Fibroblast of skin of scalp (primary cell): ENCODE measurements around the gene TANGO2.

Source experiments
- DNase-seq: peaks from one replicate; pipeline ENCODE4 v3.0.0-alpha.2; 2013

TANGO2 gene

GRCh38 chr22:19983741-19984140 is 37.2 kb upstream of the TANGO2 start:
- DNase-seq = no peak

DNA sequence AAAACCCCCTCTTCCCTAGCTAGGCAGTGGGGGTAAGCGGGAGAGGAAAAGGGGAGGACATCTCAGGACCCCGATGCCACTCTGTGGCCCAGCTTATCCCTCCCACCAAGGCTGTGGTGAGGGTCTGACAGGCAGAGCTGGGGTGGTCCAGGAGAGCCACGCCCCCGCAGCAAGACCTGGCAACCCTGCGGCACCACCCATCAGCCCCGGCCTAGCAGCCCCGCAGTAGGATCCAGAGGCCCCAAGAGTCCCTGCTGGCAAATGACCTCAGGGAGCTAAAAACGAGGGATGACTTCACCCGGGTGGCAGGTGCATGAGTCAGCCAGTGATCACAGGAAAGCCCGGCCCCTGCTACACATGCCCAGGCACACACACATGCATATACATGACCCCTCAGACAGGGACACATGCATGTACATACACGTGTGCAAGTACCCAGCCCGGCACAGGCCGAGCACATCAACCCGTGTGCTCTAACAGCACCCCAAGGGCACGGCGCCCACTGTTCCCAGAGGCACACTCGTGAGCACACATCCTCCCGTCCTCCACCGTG is 36.6 kb upstream of the TANGO2 start:
- peak; percentile 66 for DNase-seq

GRCh38 chr22:19984851-19985811 is 35.8 kb upstream of the TANGO2 start:
- DNase-seq = no peak

DNA sequence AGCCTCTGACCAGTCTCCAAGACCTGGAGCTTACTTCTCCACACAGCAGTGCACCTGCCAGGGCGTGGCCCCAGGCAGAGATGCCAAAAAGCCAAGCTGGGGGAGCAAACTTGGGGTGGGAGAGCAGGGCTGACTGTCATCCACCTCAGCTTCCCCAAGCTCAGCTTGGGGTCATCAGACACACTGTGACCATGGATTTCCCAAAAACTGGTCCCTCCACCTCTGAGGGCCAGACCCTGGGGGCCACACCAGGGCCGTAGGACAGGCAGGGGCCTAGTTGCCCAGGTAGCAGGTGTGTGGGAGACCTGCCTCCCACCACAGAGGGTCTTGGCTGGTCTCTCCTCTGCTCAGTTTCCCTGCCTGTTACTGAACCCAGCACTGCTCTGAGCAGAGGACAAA is 34.9 kb upstream of the TANGO2 start:
- no peak for DNase-seq

DNA sequence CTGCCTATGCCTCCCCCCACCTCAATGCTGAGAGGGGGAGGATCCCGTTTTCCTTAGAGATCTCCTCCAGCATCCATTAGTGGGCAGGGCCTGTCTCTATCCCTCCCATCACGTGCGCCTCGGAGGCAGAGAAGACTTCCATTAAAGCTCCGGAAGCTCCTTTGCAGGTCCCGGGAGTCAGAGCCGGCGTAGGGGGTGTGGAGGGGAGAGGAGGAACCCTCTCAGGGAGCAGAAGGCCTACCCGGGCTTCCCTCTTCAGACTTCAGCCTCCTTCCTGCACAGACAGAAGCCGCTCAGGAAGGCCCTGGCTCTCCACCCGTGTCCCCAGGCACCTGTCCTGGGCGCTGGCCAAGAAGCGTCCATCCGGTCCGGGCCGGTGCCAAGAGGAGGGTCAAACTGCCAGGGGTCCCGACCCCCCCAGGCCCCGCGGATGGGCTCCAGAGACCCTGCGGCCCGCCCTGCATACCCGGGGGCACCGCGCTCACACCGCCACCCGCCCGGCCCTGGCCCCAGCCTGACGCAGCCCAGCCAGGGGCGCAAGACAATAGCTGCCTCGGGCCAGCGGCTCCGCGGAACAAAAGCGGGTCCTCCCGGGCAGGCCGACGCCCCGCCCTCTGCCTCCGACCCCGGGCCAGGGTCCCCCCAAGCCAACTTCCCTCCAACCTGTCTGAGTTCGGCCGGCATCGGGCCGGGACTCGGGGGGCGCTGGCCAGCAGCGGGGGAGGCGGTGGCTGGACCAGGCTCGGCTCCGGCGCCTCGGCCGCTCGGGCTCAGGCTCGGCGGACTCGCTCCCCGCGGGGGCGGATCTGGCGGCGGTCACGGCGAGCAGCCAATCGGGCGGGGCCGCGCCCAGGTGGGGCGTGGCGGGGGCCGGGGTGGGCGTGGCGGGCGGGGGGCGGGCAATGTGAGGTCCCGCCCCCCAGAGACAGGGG is 34.2 kb upstream of the TANGO2 start:
- peak; percentile 73 for DNase-seq

DNA sequence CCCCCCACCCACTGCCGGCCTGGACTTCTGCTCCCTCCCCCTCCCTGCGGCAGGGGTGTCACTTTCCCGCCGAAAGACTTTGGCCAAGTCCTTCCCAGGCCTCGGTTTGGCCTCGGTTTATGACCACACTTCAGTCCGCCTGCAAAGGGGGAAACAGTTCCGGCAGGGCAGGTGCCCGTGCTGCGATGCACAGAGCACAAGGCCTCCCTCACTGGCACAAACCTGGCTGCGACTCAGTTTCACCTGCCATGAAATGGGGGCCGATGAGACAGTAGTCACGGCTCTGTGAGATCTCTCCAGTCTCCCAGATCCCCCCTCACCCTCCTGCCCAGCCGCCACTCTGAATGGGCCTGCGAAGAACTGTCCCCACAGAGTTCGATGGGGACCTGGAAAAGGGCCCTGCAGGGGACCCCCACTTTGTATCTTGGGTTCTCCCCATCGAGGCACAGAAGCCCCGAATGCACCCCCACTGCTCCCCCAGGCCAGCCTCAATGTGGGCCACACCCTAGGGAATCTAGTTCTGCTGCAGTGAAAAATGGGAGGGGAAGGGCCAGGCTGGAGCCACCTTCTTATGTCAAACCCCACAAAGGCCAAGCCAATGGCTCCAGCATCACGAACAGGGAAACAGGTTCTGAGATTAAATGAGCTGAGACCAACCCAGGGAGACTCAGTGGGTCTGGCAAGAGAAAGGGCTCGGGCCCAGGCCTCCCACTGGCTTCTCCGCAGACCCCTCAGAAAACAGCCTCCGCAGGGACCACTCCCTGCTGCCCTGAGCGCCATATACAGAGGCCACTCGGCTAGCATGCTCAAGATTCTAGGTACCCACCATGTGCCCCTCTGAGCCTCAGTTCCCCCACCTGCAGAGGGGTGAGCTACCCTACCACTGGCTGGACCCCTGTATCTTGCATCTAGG is 33.3 kb upstream of the TANGO2 start:
- no peak for DNase-seq

DNA sequence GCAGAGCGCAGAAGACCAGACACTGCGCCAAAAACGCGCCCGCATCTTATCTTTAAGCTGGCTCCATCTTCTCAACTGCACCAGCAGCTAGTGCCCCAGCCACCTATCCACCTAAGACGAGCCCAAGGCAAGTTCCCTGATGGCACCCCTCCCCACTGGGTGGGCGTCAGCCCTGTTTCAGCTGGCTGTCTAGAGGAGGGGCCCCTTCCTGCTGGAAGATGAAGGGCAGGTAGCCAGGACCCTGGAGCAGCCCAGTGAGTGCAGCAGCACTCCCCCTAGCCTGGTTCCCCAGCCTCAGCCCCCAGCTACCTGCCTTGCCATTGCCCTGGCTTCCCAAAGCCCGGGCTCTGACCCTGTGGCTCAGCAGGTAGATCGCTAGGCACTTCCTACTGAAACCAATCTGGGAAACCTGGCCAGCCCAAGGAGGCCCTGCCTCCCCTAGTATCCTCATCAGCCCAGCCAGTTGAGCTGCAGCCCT is 32.5 kb upstream of the TANGO2 start:
- no peak for DNase-seq

- no peak for DNase-seq
These were observed 31.8 kb upstream of the TANGO2 start for GRCh38 chr22:19988965-19989724.

DNA sequence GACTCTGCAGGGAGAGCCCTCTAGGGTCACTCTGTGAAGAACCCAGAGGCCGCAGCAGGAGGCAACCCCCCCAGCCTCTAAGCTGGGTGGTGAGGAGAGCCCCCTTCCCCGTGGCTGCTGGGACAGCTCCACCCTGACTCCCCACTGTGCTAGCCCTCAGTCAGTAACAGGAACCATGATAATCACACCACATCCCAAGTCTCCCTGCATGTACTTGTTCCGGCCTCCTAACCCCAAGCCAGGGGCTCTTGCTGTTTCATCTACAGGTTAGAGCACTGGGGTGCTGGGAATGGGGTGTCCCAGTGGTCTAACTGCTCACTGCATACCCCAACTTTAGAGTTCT is 31.2 kb upstream of the TANGO2 start:
- DNase-seq = no peak

DNA sequence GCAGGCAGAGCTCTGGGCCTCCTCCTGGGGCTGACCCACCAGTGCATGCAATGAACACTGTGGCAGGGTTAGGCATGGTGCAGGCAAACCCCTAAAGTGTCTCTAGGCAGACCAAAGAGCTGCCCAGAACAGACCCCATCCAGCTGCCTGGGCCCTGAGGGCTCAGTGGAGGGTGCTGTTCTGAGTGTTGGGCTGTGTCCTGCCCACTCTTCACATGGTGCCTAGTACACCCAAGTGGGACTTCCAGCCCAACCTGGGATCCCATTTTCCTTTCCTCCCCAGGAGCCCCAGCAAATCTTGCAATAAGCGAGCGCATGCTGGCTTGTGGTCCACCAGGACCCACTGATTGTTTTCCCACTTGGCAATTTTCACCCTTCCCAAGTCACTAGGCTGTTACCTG is 30.7 kb upstream of the TANGO2 start:
- DNase-seq = no peak

- DNase-seq = no peak
These were observed 30.1 kb upstream of the TANGO2 start for GRCh38 chr22:19990609-19991394.

GRCh38 chr22:19991395-19991644 is 29.6 kb upstream of the TANGO2 start:
- no peak for DNase-seq

DNA sequence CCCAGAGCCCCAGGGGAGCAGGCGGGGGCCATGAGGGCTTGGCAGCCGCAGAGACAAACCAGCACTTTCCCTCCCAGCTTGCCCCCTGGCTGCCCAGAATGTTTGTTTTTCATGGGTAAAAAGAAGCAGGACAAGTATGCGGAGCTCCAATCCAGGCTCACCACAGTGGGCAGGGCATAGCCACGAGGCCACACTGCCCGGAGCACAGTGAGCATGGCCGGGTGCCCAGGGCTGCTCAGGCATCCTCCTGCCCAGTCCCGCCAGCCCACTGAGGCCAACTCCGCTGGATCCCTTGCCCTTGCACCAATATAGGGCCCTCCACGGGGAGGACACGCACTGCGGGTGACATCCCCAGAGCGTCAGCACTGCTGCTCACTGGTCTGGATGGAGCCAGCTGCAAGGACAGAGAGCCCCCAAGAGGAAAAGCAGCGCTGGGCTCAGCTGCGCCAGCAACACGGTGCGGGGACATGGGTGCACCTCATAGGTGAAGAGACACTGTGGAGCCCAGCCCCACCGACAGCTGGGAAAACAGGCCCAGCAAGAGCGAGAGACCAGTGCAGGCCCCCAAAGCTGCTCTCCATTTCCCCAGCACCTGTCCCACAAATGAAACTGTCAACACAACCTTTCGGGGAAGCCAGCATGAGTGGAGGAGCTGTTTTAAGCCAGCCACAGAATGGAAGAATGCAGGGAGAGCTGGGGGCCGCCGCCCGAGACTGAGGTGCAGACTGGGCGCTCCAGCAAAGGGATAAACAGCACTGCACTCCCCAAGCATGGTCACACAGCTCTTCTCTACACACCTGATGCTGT is 29.1 kb upstream of the TANGO2 start:
- no peak for DNase-seq

DNA sequence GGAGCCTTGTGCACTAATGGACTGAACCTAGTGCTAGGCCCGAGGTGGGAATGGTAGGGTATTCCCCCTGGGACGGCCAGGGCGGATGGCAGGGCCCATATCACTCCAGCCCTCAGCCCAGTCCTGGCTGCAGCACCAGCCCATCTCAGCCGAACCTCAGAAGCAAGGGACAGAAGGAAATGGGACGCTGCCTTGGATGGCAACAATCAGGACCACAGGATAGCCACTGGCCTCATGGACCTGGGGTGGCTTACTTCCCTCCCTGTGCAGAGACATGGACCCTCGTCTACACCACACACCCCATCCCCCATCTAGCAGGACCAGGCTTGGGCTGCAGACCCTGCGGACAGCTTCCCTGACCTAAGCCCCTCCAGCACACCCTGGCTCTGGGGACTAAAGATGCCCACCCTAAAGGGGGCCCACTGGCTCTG is 28.4 kb upstream of the TANGO2 start:
- no peak for DNase-seq

DNA sequence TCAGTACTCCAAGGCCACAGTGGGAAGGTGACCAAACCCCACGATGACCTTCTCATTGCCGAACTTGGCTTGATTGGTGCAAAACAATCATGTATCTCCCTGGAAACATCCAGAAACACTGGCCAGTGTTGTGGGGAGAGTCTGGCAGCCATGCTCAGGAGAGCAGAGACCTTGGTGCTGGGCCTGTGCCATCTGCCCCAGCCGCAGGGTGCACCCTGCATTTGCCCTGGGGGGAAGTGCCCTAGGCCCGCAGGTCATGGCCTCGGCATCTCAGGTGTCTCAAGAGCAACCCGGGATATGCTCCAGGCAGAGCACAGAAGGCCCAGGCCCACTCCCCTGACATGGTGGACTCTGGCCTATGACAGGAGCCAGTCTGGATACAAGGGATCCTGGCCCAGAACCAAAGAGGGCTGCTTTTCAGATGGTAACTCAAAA is 28.0 kb upstream of the TANGO2 start:
- no peak for DNase-seq

GRCh38 chr22:19993926-19994325 is 27.0 kb upstream of the TANGO2 start:
- no peak for DNase-seq

DNA sequence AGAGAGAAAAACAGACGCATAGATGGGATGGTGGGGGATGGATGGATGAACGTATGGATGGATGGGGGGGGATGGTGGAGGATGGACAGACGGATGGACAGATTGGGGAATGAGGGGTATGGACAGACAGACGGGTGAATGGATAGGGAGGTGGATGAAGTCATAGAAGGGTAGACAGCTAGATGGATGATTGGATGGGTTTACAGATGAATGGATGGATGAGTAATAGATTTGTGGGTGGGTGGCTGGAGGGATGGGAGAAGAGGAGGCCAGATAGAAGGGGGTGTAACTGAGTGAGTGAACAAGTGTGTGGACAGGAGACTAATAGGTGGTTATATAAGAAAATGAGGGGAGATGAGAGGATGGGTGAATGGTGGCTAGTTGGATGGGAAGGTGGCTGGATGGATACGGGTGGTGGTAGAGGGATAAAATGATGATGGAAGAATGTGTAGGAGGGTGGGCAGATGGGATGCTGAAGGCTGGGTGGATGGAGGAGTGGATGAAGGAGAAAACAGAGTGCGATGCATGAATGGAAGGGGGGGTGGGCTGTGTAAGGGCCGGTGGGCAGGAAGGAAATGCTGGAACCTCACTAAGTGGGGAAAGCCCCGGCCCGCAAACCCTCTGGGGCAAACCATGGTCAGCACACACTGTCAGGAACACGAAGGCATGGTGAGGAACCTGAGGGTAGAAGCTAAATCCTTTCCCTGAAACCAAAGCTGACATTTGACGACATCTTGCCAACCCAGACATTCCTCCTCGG is 25.9 kb upstream of the TANGO2 start:
- DNase-seq = no peak

DNA sequence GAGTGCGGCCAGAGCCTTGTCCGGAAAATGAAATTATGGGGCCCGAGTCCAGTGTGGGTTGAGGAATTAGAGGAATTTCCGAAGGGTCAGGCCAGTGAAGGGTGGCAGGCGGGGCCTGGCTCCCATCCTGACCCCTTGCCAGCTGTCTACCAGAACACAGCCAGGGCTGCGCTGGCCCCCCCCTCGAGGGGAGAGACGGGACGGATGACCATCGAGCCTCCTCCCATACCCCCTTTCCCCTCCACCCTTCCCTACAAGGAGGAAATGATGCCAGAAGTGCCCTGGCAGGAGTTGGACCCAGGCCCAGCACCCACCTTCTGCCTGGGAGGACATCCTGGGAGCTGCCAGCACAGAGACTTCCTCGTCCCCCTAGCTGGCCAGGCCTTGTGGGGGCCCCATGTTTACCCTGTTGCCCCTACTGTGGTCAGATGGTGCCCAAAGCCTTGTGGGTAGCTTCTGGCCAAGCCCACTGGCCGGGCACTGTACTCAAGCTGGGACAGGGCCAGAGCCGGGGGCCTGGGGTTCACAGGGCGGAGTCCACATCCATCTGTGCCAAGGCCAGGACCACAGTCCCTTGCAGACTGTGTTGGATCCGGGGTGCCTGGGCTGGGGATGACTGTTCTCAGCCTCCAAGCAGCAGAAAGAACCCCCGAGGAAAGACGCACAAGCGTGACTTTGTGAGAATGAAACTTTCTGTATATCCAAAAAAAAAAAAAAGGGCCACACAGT is 25.1 kb upstream of the TANGO2 start:
- no peak for DNase-seq
